ENCODE data around the gene UCN3. TPM values are rescaled to one million over a fixed set of nuclear protein-coding genes. Genes with fewer than 3 reads are reported as not detected.

Gene UCN3
- total and polyA plus RNA-seq, 7 donors = 3.9 TPM; not detected in 5

DNA sequence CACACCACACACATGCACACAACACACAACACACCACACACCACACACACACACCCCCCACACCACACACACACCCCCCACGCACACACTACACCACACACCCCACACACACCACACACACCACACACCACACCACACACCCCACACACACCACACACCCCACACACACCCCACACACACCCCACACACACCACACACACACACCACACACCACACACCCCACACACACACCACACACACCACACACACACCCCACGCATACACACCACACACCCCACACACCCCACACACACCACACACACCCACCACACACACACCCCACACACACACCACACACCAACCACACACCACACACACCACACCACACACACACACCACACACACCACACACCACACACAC lies 16.4 kb downstream of the UCN3 start:
- 93 to 95% methylated on average over 2 of the region's 2 CpGs for WGBS, 2 donors
- Histone ChIP-seq H3K27ac (no peak overlapping the region), H3K36me3 (no peaks in the 10 kb centered on the region), H3K4me3 (no peak overlapping the region), H3K27me3 (no peaks in the 10 kb centered on the region), H3K4me1 (no peaks in the 10 kb centered on the region), H3K9me3 (no peaks in the 10 kb centered on the region)
- TF ChIP-seq, protein P1, sequence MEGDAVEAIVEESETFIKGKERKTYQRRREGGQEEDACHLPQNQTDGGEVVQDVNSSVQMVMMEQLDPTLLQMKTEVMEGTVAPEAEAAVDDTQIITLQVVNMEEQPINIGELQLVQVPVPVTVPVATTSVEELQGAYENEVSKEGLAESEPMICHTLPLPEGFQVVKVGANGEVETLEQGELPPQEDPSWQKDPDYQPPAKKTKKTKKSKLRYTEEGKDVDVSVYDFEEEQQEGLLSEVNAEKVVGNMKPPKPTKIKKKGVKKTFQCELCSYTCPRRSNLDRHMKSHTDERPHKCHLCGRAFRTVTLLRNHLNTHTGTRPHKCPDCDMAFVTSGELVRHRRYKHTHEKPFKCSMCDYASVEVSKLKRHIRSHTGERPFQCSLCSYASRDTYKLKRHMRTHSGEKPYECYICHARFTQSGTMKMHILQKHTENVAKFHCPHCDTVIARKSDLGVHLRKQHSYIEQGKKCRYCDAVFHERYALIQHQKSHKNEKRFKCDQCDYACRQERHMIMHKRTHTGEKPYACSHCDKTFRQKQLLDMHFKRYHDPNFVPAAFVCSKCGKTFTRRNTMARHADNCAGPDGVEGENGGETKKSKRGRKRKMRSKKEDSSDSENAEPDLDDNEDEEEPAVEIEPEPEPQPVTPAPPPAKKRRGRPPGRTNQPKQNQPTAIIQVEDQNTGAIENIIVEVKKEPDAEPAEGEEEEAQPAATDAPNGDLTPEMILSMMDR (IDR thresholded peaks at IDR 0.05) = no peak
- TF ChIP-seq POLR2AphosphoS5 (IDR thresholded peaks at IDR 0.05) (no peak), EP300 (IDR thresholded peaks at IDR 0.05) (no peak), POLR2A (IDR thresholded peaks at IDR 0.05) (no peak)
- intact Hi-C loops (cut with DNase I) = no loop called here
- DNase-seq = no peak

DNA sequence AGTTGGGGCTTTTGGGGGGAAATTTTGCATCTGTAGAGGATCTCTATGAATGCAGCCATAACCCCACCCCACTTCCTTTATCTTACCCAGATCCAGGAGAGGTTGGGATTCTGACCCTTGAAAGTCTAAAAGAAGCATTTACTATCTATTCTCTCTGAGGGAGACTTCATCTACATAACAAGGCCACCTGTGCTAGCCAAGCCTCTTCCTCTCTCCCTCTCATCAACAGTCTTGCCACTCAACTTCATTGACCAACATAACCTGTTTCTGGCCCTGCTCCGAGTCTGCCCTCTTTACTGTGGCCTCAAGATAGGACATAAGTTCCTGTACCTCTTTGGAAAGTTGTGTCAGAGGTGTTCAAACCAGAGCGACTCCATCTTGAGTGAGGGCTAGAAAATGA lies 20.5 kb downstream of the UCN3 start:
- H3K27ac ChIP-seq = no peak overlapping the region
- peaks cover 0 to 7% (median 0%) of the 10 kb centered on the region in 4 donors for H3K9me3 ChIP-seq
- TF ChIP-seq POLR2AphosphoS5 (IDR thresholded peaks at IDR 0.05) (no peak), EP300 (IDR thresholded peaks at IDR 0.05) (no peak), POLR2A (IDR thresholded peaks at IDR 0.05) (no peak)
- TF ChIP-seq, protein P1 (IDR thresholded peaks at IDR 0.05) = no peak
- no peak overlapping the region for H3K4me3 ChIP-seq
- no peaks in the 10 kb centered on the region for H3K36me3 ChIP-seq
- 90 to 93% methylated on average over 2 of the region's 2 CpGs for WGBS, 2 donors
- intact Hi-C loops (cut with DNase I) = no loop called here
- no peak for DNase-seq
- H3K4me1 ChIP-seq = no peaks in the 10 kb centered on the region
- no peaks in the 10 kb centered on the region for H3K27me3 ChIP-seq

DNA sequence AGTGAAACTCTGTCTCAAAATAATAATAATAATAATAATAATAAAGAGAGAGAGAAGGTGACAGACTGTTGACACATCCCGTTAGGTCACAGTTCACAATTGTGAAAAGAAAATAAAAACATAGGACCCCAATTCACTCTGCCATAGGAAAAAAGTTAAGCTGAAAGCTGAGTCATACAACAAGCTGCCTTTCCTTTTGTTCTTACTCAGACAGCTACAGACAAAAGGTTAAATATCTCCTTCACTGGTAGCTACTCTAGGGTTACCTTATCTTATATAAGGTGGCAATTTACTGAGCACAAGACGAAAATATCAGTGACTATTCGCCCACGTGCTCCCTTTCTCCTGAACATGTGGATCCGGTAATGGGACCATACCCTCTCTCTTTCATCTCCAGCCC lies 22.4 kb downstream of the UCN3 start:
- no peak overlapping the region for H3K4me3 ChIP-seq
- peaks cover 0 to 15% (median 2%) of the 10 kb centered on the region in 4 donors for H3K9me3 ChIP-seq
- no peaks in the 10 kb centered on the region for H3K36me3 ChIP-seq
- H3K4me1 ChIP-seq = no peaks in the 10 kb centered on the region
- 88 to 89% methylated on average over 5 of the region's 5 CpGs for WGBS, 2 donors
- TF ChIP-seq POLR2A (IDR thresholded peaks at IDR 0.05) = no peak
- no peak for TF ChIP-seq POLR2AphosphoS5 (IDR thresholded peaks at IDR 0.05)
- TF ChIP-seq, protein P1 (IDR thresholded peaks at IDR 0.05) = no peak
- no peak for TF ChIP-seq EP300 (IDR thresholded peaks at IDR 0.05)
- intact Hi-C loops (cut with DNase I) = no loop called here
- no peak overlapping the region for H3K27ac ChIP-seq
- no peaks in the 10 kb centered on the region for H3K27me3 ChIP-seq
- no peak for DNase-seq

DNA sequence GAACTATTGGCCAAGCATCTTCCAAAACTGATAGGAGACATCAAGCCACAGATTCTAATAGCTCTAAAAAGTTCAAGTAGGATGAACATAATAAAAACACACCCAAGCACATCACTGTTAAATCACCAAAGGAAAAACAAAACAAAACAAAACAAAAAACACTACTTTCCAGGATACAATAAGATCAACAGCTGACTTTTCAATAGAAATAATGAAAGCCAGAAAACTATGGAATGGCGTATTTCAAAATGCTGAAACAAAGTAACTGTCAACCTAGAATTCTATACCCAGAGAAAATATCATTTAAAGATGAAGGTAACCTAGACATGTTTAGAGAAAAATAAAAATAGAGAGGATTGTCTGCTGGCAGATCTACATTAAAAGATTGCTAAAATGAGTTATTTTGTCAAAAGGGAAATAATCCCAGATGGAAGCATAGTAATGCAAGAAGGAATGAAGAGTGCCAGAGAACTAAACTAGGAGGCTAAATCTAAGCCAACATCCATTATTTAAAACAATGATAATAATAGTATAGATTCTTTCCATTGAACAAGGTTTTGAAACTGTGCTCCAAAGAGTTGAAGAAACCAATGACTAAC lies 25.9 kb downstream of the UCN3 start:
- 94 to 100% methylated on average over 1 of the region's 1 CpG for WGBS, 2 donors
- TF ChIP-seq POLR2A (IDR thresholded peaks at IDR 0.05) (no peak), EP300 (IDR thresholded peaks at IDR 0.05) (no peak), POLR2AphosphoS5 (IDR thresholded peaks at IDR 0.05) (no peak)
- TF ChIP-seq, protein P1 (IDR thresholded peaks at IDR 0.05) = no peak
- no peaks in the 10 kb centered on the region for H3K36me3 ChIP-seq
- H3K27me3 ChIP-seq = no peaks in the 10 kb centered on the region
- no peak overlapping the region for H3K27ac ChIP-seq
- H3K4me3 ChIP-seq = no peak overlapping the region
- peaks cover 0 to 15% (median 2%) of the 10 kb centered on the region in 4 donors for H3K9me3 ChIP-seq
- intact Hi-C loops (cut with DNase I) = no loop called here
- DNase-seq = no peak
- H3K4me1 ChIP-seq = no peaks in the 10 kb centered on the region

DNA sequence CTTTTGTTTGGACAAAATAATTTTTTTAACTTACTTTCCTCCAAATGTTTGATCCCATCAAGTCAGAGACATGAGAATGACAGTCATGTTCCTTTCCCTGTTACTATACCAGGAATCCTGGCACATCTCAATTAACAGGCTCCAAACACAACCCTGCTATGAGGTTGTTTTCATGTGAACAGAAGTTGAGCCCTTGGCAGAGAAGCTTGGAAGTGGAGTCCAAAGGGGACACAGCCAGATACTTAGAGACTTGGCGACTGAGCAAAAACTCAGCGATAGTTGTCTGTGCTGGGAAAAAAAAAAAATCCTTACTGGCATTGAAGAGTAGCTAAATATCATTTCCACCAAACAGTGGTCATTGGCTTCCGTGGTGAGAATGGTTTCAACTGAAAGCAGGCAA lies 27.0 kb downstream of the UCN3 start:
- DNase-seq = no peak
- Histone ChIP-seq H3K27me3 (no peaks in the 10 kb centered on the region), H3K36me3 (no peaks in the 10 kb centered on the region), H3K27ac (no peak overlapping the region), H3K9me3 (peaks cover 0 to 15% (median 2%) of the 10 kb centered on the region in 4 donors), H3K4me3 (no peak overlapping the region), H3K4me1 (no peaks in the 10 kb centered on the region)
- TF ChIP-seq EP300 (IDR thresholded peaks at IDR 0.05) (no peak), POLR2AphosphoS5 (IDR thresholded peaks at IDR 0.05) (no peak), POLR2A (IDR thresholded peaks at IDR 0.05) (no peak)
- TF ChIP-seq, protein P1 (IDR thresholded peaks at IDR 0.05) = no peak
- intact Hi-C loops (cut with DNase I) = no loop called here
- 94% methylated on average over 3 of the region's 3 CpGs for WGBS, 2 donors

Measured in sigmoid colon (tissue), 7 donors.